Testis (tissue), 2 donors: ENCODE data around the gene BCL7A.

Experiments
- CTCF ChIP-seq, 3 experiments: fragments of 450-650 bp in 2 of 3; fragments of 200-600 bp in 1 of 3; sonication (generic) in 1 of 3; IDR thresholded peaks; one replicate each; pipeline ENCODE4 v1.5.1; 2016 to 2019; ENCODE audit warnings: antibody characterized with exemption in 3 of 3, mild to moderate bottlenecking in 2 of 3, moderate library complexity in 1 of 3
- POLR2A ChIP-seq: fragments of 450-650 bp; IDR thresholded peaks from one replicate; pipeline ENCODE4 v1.6.1; 2017; ENCODE audit warnings: antibody characterized with exemption, mild to moderate bottlenecking, moderate library complexity

- TF ChIP-seq CTCF (IDR thresholded peaks at IDR 0.05) (no peak), POLR2A (no peak)
These were observed 85.6 kb downstream of the BCL7A start for GRCh38 chr12:122107261-122107660.
